Mucosa of rectum (tissue), 2 donors: Measurements from ENCODE around the gene ST8SIA2.

Source experiments
- H3K27ac ChIP-seq, 2 donors: one replicate each; pipeline ENCODE4 v1.7.0; 2013; ENCODE audit warnings: inconsistent platforms in 2 of 2, low read depth in 2 of 2, low read length in 2 of 2
- H3K27me3 ChIP-seq, 2 donors: one replicate each; pipeline ENCODE4 v1.7.0; 2013; ENCODE audit warnings: low read length in 2 of 2; ENCODE audit not compliant: control insufficient read depth in 2 of 2, insufficient read depth in 2 of 2
- H3K36me3 ChIP-seq, 2 donors: one replicate each; pipeline ENCODE4 v1.7.0; 2013; ENCODE audit warnings: low read length in 2 of 2; ENCODE audit not compliant: control insufficient read depth in 2 of 2, insufficient read depth in 2 of 2
- H3K4me1 ChIP-seq, 2 donors: one replicate each; pipeline ENCODE4 v1.7.0; 2013; ENCODE audit warnings: low read length in 2 of 2, mild to moderate bottlenecking in 1 of 2; ENCODE audit not compliant: control insufficient read depth in 2 of 2, insufficient read depth in 2 of 2
- H3K4me3 ChIP-seq, 2 donors: one replicate each; pipeline ENCODE4 v1.7.0; 2013; ENCODE audit warnings: low read length in 2 of 2
- H3K9ac ChIP-seq, 2 donors: one replicate each; pipeline ENCODE4 v1.7.0; 2013; ENCODE audit warnings: low read length in 2 of 2, low read depth in 1 of 2, mild to moderate bottlenecking in 1 of 2
- H3K9me3 ChIP-seq, 2 donors: one replicate each; pipeline ENCODE4 v1.7.0; 2013; ENCODE audit warnings: low read length in 2 of 2; ENCODE audit not compliant: control insufficient read depth in 2 of 2
- donor health status: healthy.
- donor health status: Normal muscosa, but diverticular disease.

Gene ST8SIA2

GRCh38 chr15:92454555-92455105 lies 60.9 kb downstream of the ST8SIA2 start:
- Histone ChIP-seq H3K9me3 (no peaks in the 10 kb centered on the region), H3K36me3 (no peaks in the 10 kb centered on the region), H3K27ac (no peak overlapping the region), H3K4me1 (no peaks in the 10 kb centered on the region), H3K9ac (no peak overlapping the region), H3K27me3 (peaks cover 0 to 4% of the 10 kb centered on the region in 2 donors), H3K4me3 (no peak overlapping the region)

DNA sequence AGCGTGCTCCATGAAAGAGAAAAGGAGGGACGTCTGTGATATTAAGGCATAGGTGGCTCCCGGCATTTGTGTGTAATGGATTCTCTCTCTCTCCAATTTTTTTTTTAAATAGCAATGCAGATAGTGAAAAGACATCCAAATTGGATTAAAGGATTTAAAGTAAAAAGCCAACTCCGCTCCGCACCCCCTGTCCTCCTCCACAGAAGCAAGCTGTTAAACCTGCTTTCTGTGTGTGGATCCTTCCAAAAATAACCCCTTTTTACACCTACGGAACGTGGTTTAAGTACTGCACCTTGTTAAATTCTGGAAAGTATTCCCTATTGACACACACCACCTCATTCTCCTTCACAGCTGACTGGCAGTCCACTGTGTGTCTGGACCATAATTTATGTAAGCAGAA lies 61.6 kb downstream of the ST8SIA2 start:
- H3K27me3 ChIP-seq = peaks cover 0 to 4% of the 10 kb centered on the region in 2 donors
- no peak overlapping the region for H3K9ac ChIP-seq
- H3K27ac ChIP-seq = no peak overlapping the region
- no peaks in the 10 kb centered on the region for H3K4me1 ChIP-seq
- H3K4me3 ChIP-seq = no peak overlapping the region
- H3K9me3 ChIP-seq = no peaks in the 10 kb centered on the region
- H3K36me3 ChIP-seq = no peaks in the 10 kb centered on the region

DNA sequence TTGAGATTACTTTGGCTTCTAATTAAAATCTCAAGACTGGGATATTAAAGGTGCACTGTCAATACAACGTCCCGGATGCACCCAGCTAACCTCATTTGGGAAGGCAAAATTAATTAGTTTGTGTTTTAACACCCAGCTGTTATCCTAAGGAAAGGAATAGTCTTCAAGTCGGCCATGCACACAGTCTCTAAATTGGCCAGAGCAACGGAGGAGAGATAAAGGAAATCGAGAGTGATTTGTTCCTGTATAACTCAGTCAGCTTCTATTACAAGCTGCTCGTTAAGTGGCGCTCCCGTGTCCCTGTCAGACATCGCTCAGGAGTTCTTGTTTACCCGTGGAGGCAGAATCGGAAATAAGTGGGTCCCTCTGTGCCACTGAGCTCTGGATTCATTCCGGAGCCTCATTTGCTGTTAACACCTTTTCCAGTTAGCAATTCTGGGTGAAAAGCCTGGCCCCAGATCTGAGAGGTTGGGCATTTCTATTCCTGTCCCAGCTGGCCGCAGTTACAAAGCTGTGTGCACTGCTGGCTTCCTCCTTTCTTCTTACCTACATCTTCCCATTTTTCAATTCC lies 63.9 kb downstream of the ST8SIA2 start:
- Histone ChIP-seq H3K9me3 (no peaks in the 10 kb centered on the region), H3K27me3 (no peaks in the 10 kb centered on the region), H3K4me1 (no peaks in the 10 kb centered on the region), H3K4me3 (no peak overlapping the region), H3K9ac (no peak overlapping the region), H3K36me3 (no peaks in the 10 kb centered on the region), H3K27ac (no peak overlapping the region)

DNA sequence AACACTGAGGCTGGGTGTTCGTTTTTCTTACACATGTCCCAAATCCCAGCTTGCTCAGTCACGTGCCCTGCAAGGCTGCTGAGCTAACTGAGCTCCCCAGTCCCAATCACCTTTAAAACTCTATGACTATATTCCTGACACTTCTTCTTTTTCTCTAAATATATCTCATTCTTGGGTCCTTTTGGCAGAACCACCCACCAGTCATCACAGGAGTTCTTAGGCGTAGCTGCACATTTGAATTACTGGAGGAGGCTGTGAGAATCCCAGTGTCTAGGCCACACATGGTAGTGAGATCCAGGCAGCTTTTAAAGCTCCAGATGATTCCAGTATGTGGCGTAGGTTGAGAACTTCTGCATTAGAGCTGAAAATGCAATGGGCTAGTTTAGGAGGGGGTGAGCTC lies 66.3 kb downstream of the ST8SIA2 start:
- Histone ChIP-seq H3K4me1 (no peaks in the 10 kb centered on the region), H3K4me3 (no peak overlapping the region), H3K27me3 (no peaks in the 10 kb centered on the region), H3K9ac (no peak overlapping the region), H3K27ac (no peak overlapping the region), H3K36me3 (no peaks in the 10 kb centered on the region), H3K9me3 (no peaks in the 10 kb centered on the region)

GRCh38 chr15:92462424-92463125 lies 68.9 kb downstream of the ST8SIA2 start:
- H3K27ac ChIP-seq = no peak overlapping the region
- H3K4me1 ChIP-seq = no peaks in the 10 kb centered on the region
- no peaks in the 10 kb centered on the region for H3K36me3 ChIP-seq
- no peaks in the 10 kb centered on the region for H3K27me3 ChIP-seq
- H3K9me3 ChIP-seq = no peaks in the 10 kb centered on the region
- no peak overlapping the region for H3K4me3 ChIP-seq
- H3K9ac ChIP-seq = no peak overlapping the region

DNA sequence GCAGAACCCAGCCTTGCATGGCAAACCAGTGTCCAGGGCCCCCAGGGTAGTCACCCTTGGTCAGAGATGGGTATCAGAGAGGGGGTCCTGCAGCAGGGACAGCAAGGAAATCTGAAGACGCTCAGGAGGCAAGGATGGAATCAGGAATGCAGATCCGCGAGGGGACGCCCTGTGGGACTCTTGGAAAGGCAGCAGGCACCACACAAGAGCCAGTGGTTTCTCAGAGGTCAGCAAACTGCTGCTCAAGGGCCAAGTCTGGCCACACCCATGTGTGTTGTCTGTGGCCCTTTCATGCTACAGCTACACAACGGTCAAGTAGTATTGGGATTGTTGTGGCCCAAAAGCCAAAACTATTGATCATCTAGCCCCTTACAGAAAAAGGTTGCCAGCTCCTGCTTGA lies 69.7 kb downstream of the ST8SIA2 start:
- Histone ChIP-seq H3K9ac (no peak overlapping the region), H3K4me3 (no peak overlapping the region), H3K27me3 (no peaks in the 10 kb centered on the region), H3K36me3 (no peaks in the 10 kb centered on the region), H3K27ac (no peak overlapping the region), H3K4me1 (no peaks in the 10 kb centered on the region), H3K9me3 (no peaks in the 10 kb centered on the region)

DNA sequence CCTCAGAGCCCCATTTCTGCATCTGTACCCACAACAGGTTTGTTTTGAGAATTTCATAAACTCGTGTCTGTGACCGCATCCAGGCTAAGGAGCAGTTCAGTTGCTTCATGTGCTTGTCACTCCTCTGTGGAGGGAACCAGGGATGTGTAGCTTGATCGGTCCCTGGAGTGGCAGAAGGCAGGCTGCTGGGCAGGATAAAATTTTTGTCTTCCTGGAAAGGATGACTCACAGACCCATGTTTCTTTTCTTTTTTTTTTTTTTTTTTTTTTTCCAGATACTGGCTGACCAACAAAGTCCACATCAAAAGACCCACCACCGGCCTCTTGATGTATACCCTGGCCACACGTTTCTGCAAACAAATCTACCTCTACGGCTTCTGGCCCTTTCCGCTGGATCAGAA lies 70.1 kb downstream of the ST8SIA2 start:
- H3K36me3 ChIP-seq = no peaks in the 10 kb centered on the region

DNA sequence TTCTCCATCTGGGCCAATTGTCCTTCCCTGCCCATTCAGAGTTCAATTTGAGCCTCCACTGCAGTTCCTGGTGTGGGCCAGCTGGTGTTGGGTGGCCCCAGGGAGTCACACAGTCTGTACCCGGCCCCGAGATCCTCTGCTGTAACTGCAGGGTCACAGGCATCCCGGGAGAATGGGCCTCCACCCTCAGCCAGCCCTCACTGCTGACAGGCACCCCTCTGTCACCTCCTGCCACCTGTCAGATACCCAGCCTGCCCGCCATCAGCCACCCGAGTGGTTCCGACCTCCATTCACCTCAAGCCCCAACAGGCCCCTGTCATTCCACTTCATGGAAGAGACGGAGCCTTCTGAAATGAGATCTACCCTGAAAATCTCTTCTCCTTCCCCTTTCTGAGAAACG lies 73.2 kb downstream of the ST8SIA2 start:
- H3K36me3 ChIP-seq = no peaks in the 10 kb centered on the region
- no peaks in the 10 kb centered on the region for H3K9me3 ChIP-seq
- H3K9ac ChIP-seq = no peak overlapping the region
- no peak overlapping the region for H3K27ac ChIP-seq
- no peak overlapping the region for H3K4me3 ChIP-seq
- no peaks in the 10 kb centered on the region for H3K27me3 ChIP-seq
- H3K4me1 ChIP-seq = no peaks in the 10 kb centered on the region

More for the DNA sequence above, 70.1 kb downstream of the ST8SIA2 start:
- no peaks in the 10 kb centered on the region for H3K4me1 ChIP-seq
- H3K9ac ChIP-seq = no peak overlapping the region
- no peak overlapping the region for H3K4me3 ChIP-seq
- no peaks in the 10 kb centered on the region for H3K27me3 ChIP-seq
- H3K9me3 ChIP-seq = no peaks in the 10 kb centered on the region
- H3K27ac ChIP-seq = no peak overlapping the region

DNA sequence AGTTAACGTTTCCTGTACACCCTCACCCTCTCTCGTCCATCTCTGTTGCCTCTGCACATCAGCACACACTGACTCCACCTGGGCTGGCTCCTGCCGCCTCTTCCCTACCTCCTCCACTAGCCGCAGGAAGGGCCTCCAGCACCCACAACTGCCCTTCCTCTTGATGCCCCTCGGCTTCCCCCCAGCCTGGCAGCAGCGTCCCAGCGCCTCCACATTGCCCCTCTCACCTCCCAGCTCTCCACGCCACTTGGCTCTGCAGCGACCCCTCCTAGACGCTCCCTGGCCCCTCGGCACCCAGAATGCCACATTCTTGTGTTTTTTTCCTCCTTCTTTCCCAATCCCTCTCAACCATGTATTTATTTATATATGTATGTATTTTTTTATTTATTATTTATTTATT lies 73.6 kb downstream of the ST8SIA2 start:
- H3K36me3 ChIP-seq = no peaks in the 10 kb centered on the region
- no peaks in the 10 kb centered on the region for H3K27me3 ChIP-seq
- no peak overlapping the region for H3K27ac ChIP-seq
- H3K4me1 ChIP-seq = no peaks in the 10 kb centered on the region
- no peak overlapping the region for H3K4me3 ChIP-seq
- no peaks in the 10 kb centered on the region for H3K9me3 ChIP-seq
- no peak overlapping the region for H3K9ac ChIP-seq

- Histone ChIP-seq H3K27ac (no peak overlapping the region), H3K4me1 (no peaks in the 10 kb centered on the region), H3K27me3 (no peaks in the 10 kb centered on the region), H3K9ac (no peak overlapping the region), H3K36me3 (no peaks in the 10 kb centered on the region), H3K4me3 (no peak overlapping the region), H3K9me3 (no peaks in the 10 kb centered on the region)
Observed at GRCh38 chr15:92468991-92469390, 75.3 kb downstream of the ST8SIA2 start.
